ENCODE data around the gene DRP2.

Gene DRP2

GRCh38 chrX:101220662-101221260 is 1.2 kb downstream of the DRP2 start:
- TF ChIP-seq CTCF (IDR thresholded peaks at IDR 0.05; ENCODE audit: low read length): no peak
- TF ChIP-seq EZH2 (IDR thresholded peaks at IDR 0.05; ENCODE audit: borderline replicate concordance, low read length): no peak
- peak overlapping the region; percentile 62 for H3K4me2 ChIP-seq (ENCODE audit: low read length)
- no peak overlapping the region for H2AFZ ChIP-seq (ENCODE audit: low read length)
- peak overlapping the region; percentile 70 for H3K9ac ChIP-seq (ENCODE audit: low read length)
- H4K20me1 ChIP-seq (ENCODE audit: insufficient read depth, low read length): no peaks in the 10 kb centered on the region
- H3F3A ChIP-seq (ENCODE audit: insufficient read depth, low read length): no peaks in the 10 kb centered on the region
- H3K27me3 ChIP-seq (ENCODE audit: insufficient read depth, low read length): no peaks in the 10 kb centered on the region
- H3K9me2 ChIP-seq (ENCODE audit: low read depth, low read length): no peaks in the 10 kb centered on the region
- H3K4me3 ChIP-seq (ENCODE audit: low read depth, low read length, poor library complexity, severe bottlenecking): peak overlapping the region; percentile 45
- peaks cover 73% of the 10 kb centered on the region for H3K4me1 ChIP-seq (ENCODE audit: insufficient read depth, low read length, severe bottlenecking)
- H3K27ac ChIP-seq (ENCODE audit: low read depth, low read length, poor library complexity, severe bottlenecking): peak overlapping the region; percentile 98
- H3K9me3 ChIP-seq (ENCODE audit: low read length): no peaks in the 10 kb centered on the region
- H3K36me3 ChIP-seq (ENCODE audit: insufficient read depth, low read length): no peaks in the 10 kb centered on the region
- no peaks in the 10 kb centered on the region for H3K79me2 ChIP-seq (ENCODE audit: insufficient read depth, low read length)

- Histone ChIP-seq H3K79me2 (ENCODE audit: insufficient read depth, low read length) (no peaks in the 10 kb centered on the region), H3K9me2 (ENCODE audit: low read depth, low read length) (no peaks in the 10 kb centered on the region), H3K9ac (ENCODE audit: low read length) (no peak overlapping the region), H3K4me1 (ENCODE audit: insufficient read depth, low read length, severe bottlenecking) (peaks cover 50% of the 10 kb centered on the region), H2AFZ (ENCODE audit: low read length) (no peak overlapping the region), H3K4me2 (ENCODE audit: low read length) (no peak overlapping the region), H3F3A (ENCODE audit: insufficient read depth, low read length) (no peaks in the 10 kb centered on the region), H4K20me1 (ENCODE audit: insufficient read depth, low read length) (no peaks in the 10 kb centered on the region), H3K9me3 (ENCODE audit: low read length) (no peaks in the 10 kb centered on the region), H3K4me3 (ENCODE audit: low read depth, low read length, poor library complexity, severe bottlenecking) (no peak overlapping the region), H3K36me3 (ENCODE audit: insufficient read depth, low read length) (no peaks in the 10 kb centered on the region), H3K27ac (ENCODE audit: low read depth, low read length, poor library complexity, severe bottlenecking) (no peak overlapping the region), H3K27me3 (ENCODE audit: insufficient read depth, low read length) (no peaks in the 10 kb centered on the region)
- TF ChIP-seq EZH2 (IDR thresholded peaks at IDR 0.05; ENCODE audit: borderline replicate concordance, low read length): no peak
- TF ChIP-seq CTCF (IDR thresholded peaks at IDR 0.05; ENCODE audit: low read length): no peak
Measured at GRCh38 chrX:101223226-101223625, 3.6 kb downstream of the DRP2 start.

DNA sequence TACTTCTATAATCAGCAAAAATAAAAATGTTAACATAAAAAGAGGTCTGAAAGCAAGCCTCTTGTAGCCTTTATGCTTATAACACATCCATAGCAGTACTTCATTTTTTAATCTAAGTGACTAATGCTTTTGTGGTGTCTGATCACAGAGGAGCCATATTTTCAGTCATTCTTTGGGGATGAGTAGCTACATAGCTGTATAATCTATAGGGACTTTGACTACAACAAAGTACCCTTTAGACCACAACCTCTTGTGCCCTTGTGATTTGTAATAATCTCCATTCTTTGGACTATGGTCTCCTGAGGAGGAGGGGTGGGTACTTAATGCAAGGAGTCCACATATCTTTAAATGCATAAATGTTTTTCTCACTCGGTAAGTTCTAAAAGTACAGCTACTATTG is 9.6 kb downstream of the DRP2 start:
- H3K27ac ChIP-seq (ENCODE audit: low read depth, low read length, poor library complexity, severe bottlenecking): no peak overlapping the region
- H3K9ac ChIP-seq (ENCODE audit: low read length): no peak overlapping the region
- H3K27me3 ChIP-seq (ENCODE audit: insufficient read depth, low read length): no peaks in the 10 kb centered on the region
- H4K20me1 ChIP-seq (ENCODE audit: insufficient read depth, low read length): no peaks in the 10 kb centered on the region
- no peak overlapping the region for H3K4me3 ChIP-seq (ENCODE audit: low read depth, low read length, poor library complexity, severe bottlenecking)
- H3K4me2 ChIP-seq (ENCODE audit: low read length): no peak overlapping the region
- TF ChIP-seq EZH2 (IDR thresholded peaks at IDR 0.05; ENCODE audit: borderline replicate concordance, low read length) (no peak), CTCF (IDR thresholded peaks at IDR 0.05; ENCODE audit: low read length) (no peak)
- H3K4me1 ChIP-seq (ENCODE audit: insufficient read depth, low read length, severe bottlenecking): no peaks in the 10 kb centered on the region
- H3K79me2 ChIP-seq (ENCODE audit: insufficient read depth, low read length): no peaks in the 10 kb centered on the region
- H3K9me2 ChIP-seq (ENCODE audit: low read depth, low read length): no peaks in the 10 kb centered on the region
- H3F3A ChIP-seq (ENCODE audit: insufficient read depth, low read length): no peaks in the 10 kb centered on the region
- H3K36me3 ChIP-seq (ENCODE audit: insufficient read depth, low read length): no peaks in the 10 kb centered on the region
- H2AFZ ChIP-seq (ENCODE audit: low read length): no peak overlapping the region
- H3K9me3 ChIP-seq (ENCODE audit: low read length): no peaks in the 10 kb centered on the region

All from OCI-LY1 (cell line).